Activated effector memory CD4-positive, alpha-beta T cell treated with Interleukin-2 at 50 U/mL for 16 hours (primary cell): ENCODE data around the gene RCC1.
"Not testable (repeated sequence)": the region's sequence is repeated elsewhere in the genome, so short reads cannot be mapped to it uniquely, and the experiment has no call there.

ENCODE experiments used
- DNase-seq: peaks from one replicate; pipeline ENCODE4 v3.0.0-alpha.2; 2020

The RCC1 gene

GRCh38 chr1:28505406-28506187, at the start of gene RCC1:
Gene RCC1, plus strand, starts transcription at chr1:28506043. Its CDS starts 23,824 bp downstream, at chr1:28529867.
- DNase-seq, result peak; percentile 91

- no peak for DNase-seq
These were observed 49.8 kb upstream of the RCC1 start for GRCh38 chr1:28456078-28456477.

GRCh38 chr1:28457678-28458077, 48.2 kb upstream of the RCC1 start:
- DNase-seq, result no peak

GRCh38 chr1:28458237-28459228, 47.3 kb upstream of the RCC1 start:
- no peak for DNase-seq

GRCh38 chr1:28466226-28466778, 39.5 kb upstream of the RCC1 start:
- DNase-seq, result no peak

GRCh38 chr1:28470146-28470545, 35.7 kb upstream of the RCC1 start:
- no peak for DNase-seq

GRCh38 chr1:28479497-28479896, 26.3 kb upstream of the RCC1 start:
- not testable (repeated sequence) for DNase-seq

- DNase-seq, result no peak
These were observed 25.5 kb upstream of the RCC1 start for GRCh38 chr1:28480308-28480707.

- DNase-seq, result no peak
These were observed 23.7 kb upstream of the RCC1 start for GRCh38 chr1:28482138-28482537.

- no peak for DNase-seq
These were observed 23.1 kb upstream of the RCC1 start for GRCh38 chr1:28482702-28483101.

- no peak for DNase-seq
These were observed 11.1 kb upstream of the RCC1 start for GRCh38 chr1:28494737-28495136.

- DNase-seq, result no peak
These were observed 6.3 kb upstream of the RCC1 start for GRCh38 chr1:28499553-28499952.

- no peak for DNase-seq
These were observed 3.9 kb upstream of the RCC1 start for GRCh38 chr1:28501925-28502324.

GRCh38 chr1:28503117-28503516, 2.7 kb upstream of the RCC1 start:
- DNase-seq, result no peak

GRCh38 chr1:28506907-28507246, 1.0 kb downstream of the RCC1 start:
- DNase-seq, result no peak

GRCh38 chr1:28507247-28507645, 1.4 kb downstream of the RCC1 start:
- no peak for DNase-seq

- no peak for DNase-seq
These were observed 2.0 kb downstream of the RCC1 start for GRCh38 chr1:28507646-28508434.

- DNase-seq, result no peak
These were observed 2.6 kb downstream of the RCC1 start for GRCh38 chr1:28508435-28508754.

- no peak for DNase-seq
These were observed 3.9 kb downstream of the RCC1 start for GRCh38 chr1:28509705-28510272.

- no peak for DNase-seq
These were observed 4.6 kb downstream of the RCC1 start for GRCh38 chr1:28510273-28510969.

GRCh38 chr1:28510970-28511440, 5.2 kb downstream of the RCC1 start:
- DNase-seq, result no peak
